Trophoblast cell (in vitro differentiated cells and primary cell): ENCODE data around the gene ITGBL1.

Experiments used
- DNase-seq, 2 donors: peaks; one replicate each; pipeline ENCODE4 v3.0.0-alpha.2; 2016
- H2AFZ ChIP-seq: 2 replicates; pipeline ENCODE4 v1.6.1; 2013; ENCODE audit warnings: low read length, moderate library complexity, mild to moderate bottlenecking; ENCODE audit not compliant: insufficient read depth, poor library complexity
- H2AK5ac ChIP-seq: 2 replicates; pipeline ENCODE4 v1.6.1; 2013; ENCODE audit warnings: mild to moderate bottlenecking, low read length
- H2BK120ac ChIP-seq: 2 replicates; pipeline ENCODE4 v1.6.1; 2013; ENCODE audit warnings: low read length, mild to moderate bottlenecking, moderate library complexity; ENCODE audit not compliant: insufficient read depth, poor library complexity
- H2BK12ac ChIP-seq: 2 replicates; pipeline ENCODE4 v1.6.1; 2013; ENCODE audit warnings: mild to moderate bottlenecking, low read length, moderate library complexity
- H2BK5ac ChIP-seq: 2 replicates; pipeline ENCODE4 v1.6.1; 2013; ENCODE audit warnings: low read length, low read depth, moderate library complexity, mild to moderate bottlenecking; ENCODE audit not compliant: poor library complexity
- H3K14ac ChIP-seq: 2 replicates; pipeline ENCODE4 v1.6.1; 2013; ENCODE audit warnings: mild to moderate bottlenecking, low read length
- H3K18ac ChIP-seq: 2 replicates; pipeline ENCODE4 v1.6.1; 2013; ENCODE audit warnings: mild to moderate bottlenecking, low read length
- H3K23ac ChIP-seq: 2 replicates; pipeline ENCODE4 v1.6.1; 2013; ENCODE audit warnings: low read length
- H3K27ac ChIP-seq: 2 replicates; pipeline ENCODE4 v1.5.1; 2013; ENCODE audit warnings: low read depth, mild to moderate bottlenecking, inconsistent platforms, low read length, moderate library complexity
- H3K27me3 ChIP-seq: 2 replicates; pipeline ENCODE4 v1.6.1; 2013; ENCODE audit warnings: inconsistent platforms, mild to moderate bottlenecking, low read length, moderate library complexity; ENCODE audit not compliant: insufficient read depth
- H3K36me3 ChIP-seq, 2 experiments: 1 replicate in 1 of 2; 2 replicates in 1 of 2; pipeline ENCODE4 v1.6.1; 2013; ENCODE audit warnings: low read length in 2 of 2, mild to moderate bottlenecking in 2 of 2, moderate library complexity in 1 of 2; ENCODE audit not compliant: insufficient read depth in 2 of 2, control insufficient read depth in 1 of 2
- H3K4ac ChIP-seq: 2 replicates; pipeline ENCODE4 v1.6.1; 2013; ENCODE audit warnings: low read depth, mild to moderate bottlenecking, low read length, moderate library complexity
- H3K4me1 ChIP-seq, 2 experiments: 1 replicate in 1 of 2; 2 replicates in 1 of 2; pipeline ENCODE4 v1.6.1; 2013; ENCODE audit warnings: low read length in 2 of 2, mild to moderate bottlenecking in 2 of 2, moderate library complexity in 1 of 2; ENCODE audit not compliant: insufficient read depth in 2 of 2, control insufficient read depth in 1 of 2
- H3K4me2 ChIP-seq: 2 replicates; pipeline ENCODE4 v1.6.1; 2013; ENCODE audit warnings: inconsistent platforms, mild to moderate bottlenecking, low read length, moderate library complexity
- H3K4me3 ChIP-seq: 2 replicates; pipeline ENCODE4 v1.5.1; 2013; ENCODE audit warnings: mild to moderate bottlenecking, low read depth, low read length, inconsistent platforms
- H3K79me1 ChIP-seq: one replicate; pipeline ENCODE4 v1.6.1; 2013; ENCODE audit warnings: low read length
- H3K79me2 ChIP-seq: 2 replicates; pipeline ENCODE4 v1.6.1; 2013; ENCODE audit warnings: low read length, mild to moderate bottlenecking; ENCODE audit not compliant: control insufficient read depth, insufficient read depth, poor library complexity
- H3K9ac ChIP-seq: 2 replicates; pipeline ENCODE4 v1.6.1; 2013; ENCODE audit warnings: mild to moderate bottlenecking, low read length
- H3K9me3 ChIP-seq: 2 replicates; pipeline ENCODE4 v1.6.1; 2013; ENCODE audit warnings: low read depth, mild to moderate bottlenecking, control low read depth, inconsistent platforms, low read length; ENCODE audit not compliant: insufficient read depth
- H4K12ac ChIP-seq: 2 replicates; pipeline ENCODE4 v1.6.1; 2013; ENCODE audit warnings: low read depth, mild to moderate bottlenecking, low read length, moderate library complexity
- H4K8ac ChIP-seq: 2 replicates; pipeline ENCODE4 v1.6.1; 2013; ENCODE audit warnings: low read depth, mild to moderate bottlenecking, low read length, moderate library complexity
- H4K91ac ChIP-seq: one replicate; pipeline ENCODE4 v1.6.1; 2013; ENCODE audit warnings: low read depth, mild to moderate bottlenecking, low read length, moderate library complexity
- WGBS: extraction: QIAGEN DNeasy Blood & Tissue Kit; methylation state at CpG from one replicate; pipeline ENCODE4 v1.1.7; 2013; ENCODE audit warnings: missing lambda C conversion rate; ENCODE audit not compliant: insufficient read length, insufficient coverage; ENCODE audit errors: extremely low coverage; 5-methylcytosine and 5-hydroxymethylcytosine counted together

Gene ITGBL1

DNA sequence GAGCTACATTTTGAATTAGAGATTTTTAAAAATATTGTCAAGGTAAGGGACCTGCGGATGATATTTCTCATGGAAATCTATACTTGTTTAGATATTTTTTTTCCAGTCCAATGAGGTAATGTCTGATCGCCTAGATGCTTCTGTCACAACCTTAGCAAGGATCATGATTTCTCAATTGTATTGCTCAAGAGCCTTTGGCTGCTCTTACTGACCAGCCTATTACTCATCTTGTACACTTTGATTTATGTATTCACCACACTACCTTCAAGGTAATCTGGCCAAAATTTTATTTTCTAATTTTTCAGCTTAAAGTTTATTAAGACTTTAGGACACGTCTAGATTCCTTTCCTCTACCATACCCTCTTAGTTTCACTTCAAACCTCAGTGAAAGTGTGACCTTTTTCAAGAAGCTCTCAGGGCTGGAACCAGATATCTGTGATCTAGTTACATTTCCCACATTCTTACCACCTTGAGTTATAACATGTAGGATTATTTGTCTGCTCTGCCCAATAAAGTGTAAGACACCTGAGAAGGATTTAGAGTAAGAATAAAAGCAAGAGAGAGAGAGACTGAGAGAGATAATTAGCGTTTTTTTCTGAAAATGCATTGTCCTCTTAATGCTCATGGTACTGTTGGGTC is 197.1 kb downstream of the ITGBL1 start:
- no peak overlapping the region for H3K14ac ChIP-seq

DNA sequence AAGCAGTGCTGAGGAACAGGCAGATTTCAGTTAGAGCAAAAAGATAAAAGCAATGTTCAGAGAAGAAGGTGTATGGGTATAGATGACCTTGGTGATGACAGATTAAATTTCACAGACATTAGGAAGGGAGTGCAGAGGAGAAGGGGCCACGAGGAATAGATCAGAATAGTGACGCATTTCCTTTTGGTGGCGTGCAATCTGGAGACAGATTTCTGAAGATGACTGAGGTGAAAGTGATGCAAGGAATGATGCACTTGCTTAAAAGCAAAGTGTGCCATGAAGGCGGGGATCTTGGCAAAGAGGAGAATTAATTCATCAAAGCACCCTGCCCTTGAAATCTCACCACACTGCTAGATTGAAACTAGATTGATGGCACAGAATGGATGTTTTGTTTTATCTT is 202.4 kb downstream of the ITGBL1 start:
- H3K18ac ChIP-seq = no peak overlapping the region
- H3K36me3 ChIP-seq = no peaks in the 10 kb centered on the region
- no peak overlapping the region for H3K4me2 ChIP-seq
- no peak overlapping the region for H3K23ac ChIP-seq
- H3K14ac ChIP-seq = no peak overlapping the region
- no peaks in the 10 kb centered on the region for H3K79me1 ChIP-seq
- no peak overlapping the region for H3K27ac ChIP-seq
- H3K9me3 ChIP-seq = no peaks in the 10 kb centered on the region
- H3K4ac ChIP-seq = no peak overlapping the region
- peak in 1 of 2 donors; percentile 23 for DNase-seq
- no peak overlapping the region for H2BK5ac ChIP-seq
- no peak overlapping the region for H2AK5ac ChIP-seq
- H2BK120ac ChIP-seq = no peak overlapping the region
- no peaks in the 10 kb centered on the region for H3K4me1 ChIP-seq
- no CpG with 5 or more reads among the region's 4 CpGs for WGBS
- no peak overlapping the region for H3K9ac ChIP-seq
- no peak overlapping the region for H4K12ac ChIP-seq
- H2AFZ ChIP-seq = no peak overlapping the region
- no peak overlapping the region for H2BK12ac ChIP-seq
- H4K8ac ChIP-seq = no peak overlapping the region
- no peaks in the 10 kb centered on the region for H3K79me2 ChIP-seq
- no peaks in the 10 kb centered on the region for H3K27me3 ChIP-seq
- H4K91ac ChIP-seq = no peak overlapping the region
- H3K4me3 ChIP-seq = no peak overlapping the region

More for the DNA sequence above, 197.1 kb downstream of the ITGBL1 start:
- H3K36me3 ChIP-seq = no peaks in the 10 kb centered on the region
- H2BK12ac ChIP-seq = no peak overlapping the region
- H4K8ac ChIP-seq = no peak overlapping the region
- no peaks in the 10 kb centered on the region for H3K4me1 ChIP-seq
- no peak overlapping the region for H2AK5ac ChIP-seq
- no peak overlapping the region for H3K9ac ChIP-seq
- no peak overlapping the region for H2AFZ ChIP-seq
- H3K18ac ChIP-seq = no peak overlapping the region
- H3K4me3 ChIP-seq = no peak overlapping the region
- no peak overlapping the region for H3K4ac ChIP-seq
- H3K79me1 ChIP-seq = no peaks in the 10 kb centered on the region
- no peak overlapping the region for H2BK5ac ChIP-seq
- no peak overlapping the region for H4K91ac ChIP-seq
- no peak overlapping the region for H3K4me2 ChIP-seq
- no peaks in the 10 kb centered on the region for H3K79me2 ChIP-seq
- no CpG with 5 or more reads among the region's 4 CpGs for WGBS
- H4K12ac ChIP-seq = no peak overlapping the region
- no peak overlapping the region for H3K23ac ChIP-seq
- peak; percentile 48 to 88 for DNase-seq
- no peaks in the 10 kb centered on the region for H3K27me3 ChIP-seq
- H3K9me3 ChIP-seq = no peaks in the 10 kb centered on the region
- H2BK120ac ChIP-seq = no peak overlapping the region
- no peak overlapping the region for H3K27ac ChIP-seq

DNA sequence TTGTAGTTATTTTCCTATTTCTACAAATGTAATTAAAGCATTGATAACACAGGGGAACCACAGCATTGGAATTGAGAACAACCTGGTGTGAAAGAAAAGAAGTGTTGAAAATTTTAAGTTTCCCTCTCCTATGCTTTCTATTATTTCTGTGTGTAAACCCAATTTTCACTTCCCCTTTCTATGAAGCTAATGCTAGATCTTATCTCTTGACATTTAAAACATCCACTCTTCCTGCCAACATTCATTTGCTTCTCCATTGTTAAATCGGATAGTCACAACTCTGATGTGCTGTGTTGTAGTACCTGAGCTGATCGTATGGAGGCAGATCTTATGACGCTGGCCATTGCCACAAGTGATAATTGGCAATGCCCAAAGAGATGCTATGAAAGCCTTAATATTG is 203.0 kb downstream of the ITGBL1 start:
- no peak overlapping the region for H3K27ac ChIP-seq
- no CpG with 5 or more reads among the region's 3 CpGs for WGBS
- H4K91ac ChIP-seq = no peak overlapping the region
- no peak overlapping the region for H3K4ac ChIP-seq
- no peak overlapping the region for H3K4me3 ChIP-seq
- no peak overlapping the region for H4K12ac ChIP-seq
- no peak overlapping the region for H2BK12ac ChIP-seq
- H3K23ac ChIP-seq = no peak overlapping the region
- H3K27me3 ChIP-seq = no peaks in the 10 kb centered on the region
- H3K79me1 ChIP-seq = no peaks in the 10 kb centered on the region
- no peaks in the 10 kb centered on the region for H3K36me3 ChIP-seq
- no peak overlapping the region for H3K18ac ChIP-seq
- no peak overlapping the region for H2AFZ ChIP-seq
- H3K9ac ChIP-seq = no peak overlapping the region
- H4K8ac ChIP-seq = no peak overlapping the region
- H3K14ac ChIP-seq = no peak overlapping the region
- no peak overlapping the region for H2BK5ac ChIP-seq
- no peak overlapping the region for H3K4me2 ChIP-seq
- H3K4me1 ChIP-seq = no peaks in the 10 kb centered on the region
- no peaks in the 10 kb centered on the region for H3K9me3 ChIP-seq
- no peak overlapping the region for H2BK120ac ChIP-seq
- no peak overlapping the region for H2AK5ac ChIP-seq
- no peak for DNase-seq
- H3K79me2 ChIP-seq = no peaks in the 10 kb centered on the region

DNA sequence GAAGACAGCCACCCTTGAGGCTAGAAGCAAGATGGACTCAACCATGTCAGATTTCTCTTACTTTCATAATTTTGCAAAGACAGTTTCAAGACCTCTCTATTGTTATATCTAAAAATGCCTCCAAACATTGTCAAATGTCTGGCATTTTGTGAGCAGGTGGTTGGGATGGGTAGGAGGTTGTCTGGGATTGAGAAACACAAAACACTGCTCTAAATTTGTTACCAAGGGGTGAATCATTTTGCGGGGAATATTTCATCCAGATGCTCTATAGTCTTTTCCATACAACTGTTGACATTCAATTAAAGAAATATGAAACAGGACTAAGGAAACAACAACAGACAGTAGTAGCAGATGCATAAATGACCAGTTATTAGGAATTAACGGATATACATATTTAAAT is 208.2 kb downstream of the ITGBL1 start:
- no peaks in the 10 kb centered on the region for H3K36me3 ChIP-seq
- no peak overlapping the region for H3K9ac ChIP-seq
- H3K79me1 ChIP-seq = no peaks in the 10 kb centered on the region
- H2BK12ac ChIP-seq = no peak overlapping the region
- no peak overlapping the region for H3K23ac ChIP-seq
- no peak overlapping the region for H3K18ac ChIP-seq
- no peak overlapping the region for H2AFZ ChIP-seq
- H4K91ac ChIP-seq = no peak overlapping the region
- H3K4me2 ChIP-seq = no peak overlapping the region
- H3K4ac ChIP-seq = no peak overlapping the region
- no CpG with 5 or more reads among the region's 2 CpGs for WGBS
- DNase-seq = no peak
- no peak overlapping the region for H4K8ac ChIP-seq
- no peak overlapping the region for H2BK5ac ChIP-seq
- H3K27ac ChIP-seq = no peak overlapping the region
- no peaks in the 10 kb centered on the region for H3K4me1 ChIP-seq
- H2AK5ac ChIP-seq = no peak overlapping the region
- no peak overlapping the region for H4K12ac ChIP-seq
- H3K79me2 ChIP-seq = no peaks in the 10 kb centered on the region
- H3K27me3 ChIP-seq = no peaks in the 10 kb centered on the region
- H3K14ac ChIP-seq = no peak overlapping the region
- H3K4me3 ChIP-seq = no peak overlapping the region
- H2BK120ac ChIP-seq = no peak overlapping the region
- H3K9me3 ChIP-seq = no peaks in the 10 kb centered on the region
